Epithelial cell of proximal tubule (primary cell): ENCODE results near the gene CDH13. TPM values are rescaled to one million over a fixed set of nuclear protein-coding genes. Genes with fewer than 3 reads are reported as not detected.
A peak's percentile ranks its signal among the peaks of the same experiment; 100 is the strongest.

Experiments
- DNase-seq: peaks from one replicate; pipeline ENCODE4 v3.0.0-alpha.2; 2011; ENCODE audit warnings: low read depth
- H3K4me3 ChIP-seq: 2 replicates; pipeline ENCODE4 v1.5.1; 2011; ENCODE audit warnings: low read depth, mild to moderate bottlenecking, low read length
- total RNA-seq: library from RNA; depleted of rRNA; stranded (reverse); fragments of >200 nt; gene quantifications from 2 replicates; pipeline ENCODE4 v1.2.3, GENCODE V29; 2015
- TF ChIP-seq, protein P1 (sequence below): conservative IDR thresholded peaks from 2 replicates; pipeline ENCODE4 v1.5.1; 2012; ENCODE audit warnings: low read depth, mild to moderate bottlenecking, low read length

CDH13 gene
- total RNA-seq, 1 donor from 2014 or later, result 85.4 TPM

- H3K4me3 ChIP-seq, result no peak overlapping the region
- TF ChIP-seq, protein P1, sequence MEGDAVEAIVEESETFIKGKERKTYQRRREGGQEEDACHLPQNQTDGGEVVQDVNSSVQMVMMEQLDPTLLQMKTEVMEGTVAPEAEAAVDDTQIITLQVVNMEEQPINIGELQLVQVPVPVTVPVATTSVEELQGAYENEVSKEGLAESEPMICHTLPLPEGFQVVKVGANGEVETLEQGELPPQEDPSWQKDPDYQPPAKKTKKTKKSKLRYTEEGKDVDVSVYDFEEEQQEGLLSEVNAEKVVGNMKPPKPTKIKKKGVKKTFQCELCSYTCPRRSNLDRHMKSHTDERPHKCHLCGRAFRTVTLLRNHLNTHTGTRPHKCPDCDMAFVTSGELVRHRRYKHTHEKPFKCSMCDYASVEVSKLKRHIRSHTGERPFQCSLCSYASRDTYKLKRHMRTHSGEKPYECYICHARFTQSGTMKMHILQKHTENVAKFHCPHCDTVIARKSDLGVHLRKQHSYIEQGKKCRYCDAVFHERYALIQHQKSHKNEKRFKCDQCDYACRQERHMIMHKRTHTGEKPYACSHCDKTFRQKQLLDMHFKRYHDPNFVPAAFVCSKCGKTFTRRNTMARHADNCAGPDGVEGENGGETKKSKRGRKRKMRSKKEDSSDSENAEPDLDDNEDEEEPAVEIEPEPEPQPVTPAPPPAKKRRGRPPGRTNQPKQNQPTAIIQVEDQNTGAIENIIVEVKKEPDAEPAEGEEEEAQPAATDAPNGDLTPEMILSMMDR, result no peak
- no peak for DNase-seq
These were observed 24.0 kb downstream of the CDH13 start for GRCh38 chr16:82650804-82651203.

- TF ChIP-seq, protein P1, result no peak
- H3K4me3 ChIP-seq, result no peak overlapping the region
- no peak for DNase-seq
These were observed 25.3 kb downstream of the CDH13 start for GRCh38 chr16:82651921-82652601.

DNA sequence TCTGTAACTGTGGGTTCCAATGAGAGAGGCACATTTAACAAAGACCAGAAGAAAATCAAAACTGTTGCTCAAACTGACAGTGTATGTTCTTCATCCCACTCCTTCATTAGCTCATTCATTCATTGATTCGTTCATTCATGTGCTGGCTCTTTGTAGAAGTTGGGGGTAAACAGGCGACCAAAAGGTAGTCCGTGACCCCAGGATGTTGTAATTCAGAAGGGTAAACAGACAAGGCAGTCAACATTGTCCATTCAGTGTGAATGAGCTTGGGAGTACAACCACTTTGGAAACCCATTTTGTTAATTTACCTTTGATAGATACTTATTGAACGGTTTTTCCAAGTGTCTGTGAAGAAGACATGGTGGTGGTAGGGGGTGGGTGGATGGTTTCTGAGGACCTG lies 26.1 kb downstream of the CDH13 start:
- H3K4me3 ChIP-seq, result no peak overlapping the region
- no peak for DNase-seq
- TF ChIP-seq, protein P1, result no peak

DNA sequence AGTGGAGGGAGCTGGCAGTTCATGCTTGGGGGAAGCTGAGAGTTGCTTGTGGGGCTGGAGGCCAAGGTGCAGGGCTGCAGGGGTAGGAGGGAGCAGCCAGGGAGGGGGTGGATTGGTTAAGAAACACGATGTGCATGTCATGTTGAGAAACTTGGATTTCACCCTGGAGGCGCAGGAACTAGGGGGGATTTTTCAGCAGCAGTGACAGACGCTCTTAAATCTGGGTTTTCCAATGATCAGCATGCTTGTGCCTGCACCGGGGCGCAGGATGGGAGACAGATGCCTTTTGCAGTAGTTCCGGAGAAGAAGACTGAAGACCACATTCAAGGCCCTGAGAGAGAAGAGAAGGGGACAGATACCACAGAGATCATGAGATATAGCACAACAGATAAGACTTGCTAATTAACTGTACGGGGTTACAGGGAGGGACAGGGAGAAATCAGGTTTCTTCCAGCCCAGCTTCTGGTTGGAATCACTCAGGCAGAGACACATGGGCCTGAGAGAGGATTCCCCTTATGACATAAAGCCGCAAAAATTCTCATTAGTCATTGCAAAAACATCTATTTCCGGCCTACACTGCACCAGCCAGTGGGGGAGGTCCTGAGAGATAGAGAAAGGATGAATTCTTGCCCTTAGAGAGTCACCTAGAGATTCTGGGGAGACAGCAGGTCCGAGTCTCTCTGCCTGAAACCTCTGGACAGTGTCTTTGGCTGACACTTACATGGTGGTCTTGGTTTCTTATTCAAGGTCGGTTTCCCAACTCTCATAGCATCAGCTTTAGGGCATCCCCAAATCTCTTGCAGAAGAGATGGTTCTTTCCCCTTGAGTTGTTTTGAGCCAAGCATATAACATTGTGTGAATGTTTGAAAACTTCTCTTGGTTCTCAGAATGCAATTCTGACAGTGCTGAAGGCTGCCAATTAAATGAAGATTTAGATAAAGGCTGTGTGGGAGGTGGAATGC lies 27.1 kb downstream of the CDH13 start:
- TF ChIP-seq, protein P1, result no peak
- H3K4me3 ChIP-seq, result peak overlapping the region; percentile 33
- DNase-seq, result peak; percentile 91

DNA sequence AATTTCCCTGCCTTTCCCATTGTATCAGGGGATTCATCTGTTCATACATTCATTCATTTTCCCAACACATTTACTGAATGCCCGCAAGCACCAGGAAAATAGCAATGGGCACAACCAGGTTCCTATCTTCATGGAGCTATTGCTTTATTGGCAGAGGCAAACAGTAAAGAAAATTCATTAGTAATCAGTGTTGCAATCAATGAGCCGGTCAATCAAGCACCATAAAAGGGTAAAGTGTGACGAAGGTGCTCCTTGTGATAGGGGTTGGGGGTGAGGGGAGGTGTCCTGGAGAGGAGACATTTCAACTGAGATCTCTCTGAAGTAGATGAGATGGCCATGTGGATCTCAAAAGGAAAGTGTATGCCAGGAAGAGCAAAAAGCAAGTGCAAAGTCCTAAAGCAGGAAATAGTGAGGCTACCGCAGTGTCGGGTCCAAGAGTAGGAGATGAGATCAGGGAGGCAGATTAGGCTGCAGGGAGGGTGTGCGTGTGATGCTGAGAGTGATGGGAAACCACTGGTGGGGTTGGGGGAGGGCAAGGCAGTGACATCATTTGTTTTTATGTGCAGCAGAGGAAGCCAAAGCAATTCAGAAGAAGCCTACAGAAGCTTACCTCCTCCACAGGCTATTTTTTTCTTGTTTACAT lies 28.4 kb downstream of the CDH13 start:
- H3K4me3 ChIP-seq, result no peak overlapping the region
- peak; percentile 72 for DNase-seq
- TF ChIP-seq, protein P1, result no peak

DNA sequence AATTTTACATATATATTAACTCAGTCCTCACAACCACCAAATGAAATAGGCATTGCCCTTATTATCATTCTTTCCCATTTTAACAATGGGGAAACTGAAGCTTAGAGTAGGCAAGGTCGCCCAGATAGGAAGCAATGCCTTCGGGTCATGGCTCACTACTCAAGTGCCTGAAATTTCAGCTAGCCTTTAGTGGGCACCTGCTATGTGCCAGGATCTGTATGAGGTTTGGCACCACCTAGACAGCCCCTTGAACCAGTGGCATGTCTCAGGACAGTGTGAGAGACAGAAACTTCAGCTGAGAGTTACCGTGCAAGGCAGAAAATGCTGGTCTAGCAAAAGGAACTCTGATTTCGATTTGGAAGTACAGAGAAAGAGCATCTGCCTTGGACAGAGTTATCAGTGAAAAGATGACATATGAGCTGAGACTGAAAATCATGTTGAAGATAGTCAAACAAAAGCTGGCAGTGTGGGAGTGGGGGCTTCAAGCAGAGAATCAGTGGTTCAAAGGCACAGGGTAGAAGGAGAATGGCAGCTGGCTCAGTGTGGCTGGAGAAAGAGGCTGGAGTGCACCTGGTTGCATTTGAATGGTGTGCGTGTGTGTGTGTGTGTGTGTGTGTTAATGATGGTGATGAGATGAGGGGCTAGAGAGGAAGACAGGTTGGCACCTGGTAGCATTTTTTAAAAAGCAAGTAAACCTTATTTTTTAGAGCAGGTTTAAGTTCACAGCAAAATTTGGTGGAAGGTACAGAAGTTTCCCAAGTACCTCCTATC lies 29.1 kb downstream of the CDH13 start:
- TF ChIP-seq, protein P1, result no peak
- no peak overlapping the region for H3K4me3 ChIP-seq
- peak; percentile 32 for DNase-seq
